A673 (cell line): ENCODE measurements around the gene ID3. TPM values are rescaled to one million over a fixed set of nuclear protein-coding genes. Genes with fewer than 3 reads are reported as not detected.

Experiments
- BruUV-seq: library from RNA; stranded (reverse); fragments of 400-500 nt; replicated peaks from 2 replicates; lab custom pipeline; 2021; lab: Mats Ljungman, UMichigan
- CTCF ChIA-PET: fragments of 300-600 bp; sonication (Branson Sonifier 250); formaldehyde crosslinking; loops from one replicate; lab custom pipeline; 2022; ENCODE audit warnings: antibody characterized with exemption; lab: Charles Lee
- POLR2A ChIA-PET: fragments of 300-600 bp; sonication (Branson Sonifier 250); formaldehyde crosslinking; loops from one replicate; lab custom pipeline; 2022; ENCODE audit warnings: antibody characterized with exemption; ENCODE audit not compliant: low non-redundant PET; lab: Charles Lee
- DNase-seq: peaks from one replicate; pipeline ENCODE4 v3.0.0-alpha.2; 2015; ENCODE audit warnings: low spot score
- H3K27ac ChIP-seq: fragments of 200-600 bp; sonication (generic); 2 replicates; pipeline ENCODE4 v1.5.1; 2016; ENCODE audit warnings: mixed run types, low read depth, mild to moderate bottlenecking, mixed read lengths, antibody characterized with exemption, low read length; ENCODE audit not compliant: poor library complexity, severe bottlenecking
- H3K27me3 ChIP-seq: fragments of 200-600 bp; sonication (generic); replicated peaks from 2 replicates; pipeline ENCODE4 v1.6.1; 2017; ENCODE audit warnings: mixed run types, low read depth, mild to moderate bottlenecking, mixed read lengths, antibody characterized with exemption, low read length; ENCODE audit not compliant: insufficient read depth, poor library complexity
- H3K36me3 ChIP-seq: fragments of 200-600 bp; sonication (generic); 2 replicates; pipeline ENCODE4 v1.6.1; 2016; ENCODE audit warnings: mixed run types, mild to moderate bottlenecking, mixed read lengths, antibody characterized with exemption, low read length; ENCODE audit not compliant: insufficient read depth, poor library complexity, severe bottlenecking
- H3K4me1 ChIP-seq: fragments of 200-600 bp; sonication (generic); 2 replicates; pipeline ENCODE4 v1.6.1; 2017; ENCODE audit warnings: mixed run types, mild to moderate bottlenecking, mixed read lengths, antibody characterized with exemption, low read length; ENCODE audit not compliant: insufficient read depth, poor library complexity, severe bottlenecking
- H3K4me3 ChIP-seq: fragments of 200-600 bp; sonication (generic); 2 replicates; pipeline ENCODE4 v1.5.1; 2016; ENCODE audit warnings: low read depth, mixed run types, mild to moderate bottlenecking, mixed read lengths, low read length; ENCODE audit not compliant: poor library complexity, severe bottlenecking
- H3K9me3 ChIP-seq: fragments of 200-600 bp; sonication (generic); 2 replicates; pipeline ENCODE4 v1.6.1; 2016; ENCODE audit warnings: mixed run types, low read depth, mild to moderate bottlenecking, mixed read lengths, antibody characterized with exemption, low read length; ENCODE audit not compliant: poor library complexity, severe bottlenecking
- CTCF ChIP-seq: fragments of 300-800, 200-600 bp; sonication (generic); conservative IDR thresholded peaks from 2 replicates; pipeline ENCODE4 v1.5.1; 2017; ENCODE audit warnings: low read depth, mild to moderate bottlenecking, antibody characterized with exemption, low read length, moderate library complexity, mixed read lengths
- EZH2 ChIP-seq: fragments of 200-600 bp; sonication (generic); IDR thresholded peaks from 2 replicates; pipeline ENCODE4 v1.6.1; 2017; ENCODE audit warnings: borderline replicate concordance, low read depth, mild to moderate bottlenecking, mixed read lengths, antibody characterized with exemption, low read length; ENCODE audit not compliant: poor library complexity, severe bottlenecking
- intact Hi-C: fragments of 100-400 bp; cut with micrococcal nuclease; formaldehyde crosslinking; loops from one replicate; pipeline ENCODE4 v1.10.0; 2022; ENCODE audit not compliant: unreplicated experiment
- total RNA-seq: library from RNA; stranded (reverse); gene quantifications from 2 replicates; pipeline ENCODE4 v1.2.3, GENCODE V29; 2021

The ID3 gene
- total RNA-seq, 1 experiment from 2014 or later = 140 TPM

- no TSS peak for BruUV-seq
- POLR2A ChIA-PET = no interaction called here
- TF ChIP-seq EZH2 (no peak), CTCF (no peak)
- H3K27me3 ChIP-seq = no peaks in the 10 kb centered on the region
- peaks cover 83% of the 10 kb centered on the region for H3K36me3 ChIP-seq
- no peaks in the 10 kb centered on the region for H3K4me1 ChIP-seq
- intact Hi-C loops = no loop called here
- CTCF ChIA-PET = no interaction called here
- no peak overlapping the region for H3K27ac ChIP-seq
- H3K4me3 ChIP-seq = no peak overlapping the region
- H3K9me3 ChIP-seq = no peaks in the 10 kb centered on the region
- no peak for DNase-seq
Measured at GRCh38 chr1:23514111-23514679, 45.1 kb downstream of the ID3 start.

- CTCF ChIA-PET = no interaction called here
- no peaks in the 10 kb centered on the region for H3K9me3 ChIP-seq
- H3K36me3 ChIP-seq = peaks cover 71% of the 10 kb centered on the region
- TF ChIP-seq EZH2 (no peak), CTCF (no peak)
- H3K4me1 ChIP-seq = no peaks in the 10 kb centered on the region
- intact Hi-C loops = no loop called here
- POLR2A ChIA-PET = no interaction called here
- H3K27ac ChIP-seq = no peak overlapping the region
- no peak overlapping the region for H3K4me3 ChIP-seq
- H3K27me3 ChIP-seq = no peaks in the 10 kb centered on the region
- no TSS peak for BruUV-seq
- DNase-seq = no peak
Measured at GRCh38 chr1:23509896-23510295, 49.4 kb downstream of the ID3 start.

Other genes with a start within 250 kb of the ID3 start
- gene HNRNPR, start 215.2 kb downstream of the ID3 start, total RNA-seq = 300 and 304 TPM in 2 replicates
- gene ZNF436, start 189.7 kb downstream of the ID3 start, total RNA-seq = 13.7 and 14.8 TPM in 2 replicates
- gene TCEA3, start 134.8 kb downstream of the ID3 start, total RNA-seq = 0.76 and 0.99 TPM in 2 replicates
- 7.8 and 13.8 TPM in 2 replicates for gene ASAP3, start 75.3 kb downstream of the ID3 start, total RNA-seq
- 45.0 and 46.1 TPM in 2 replicates for gene E2F2, start 28.3 kb downstream of the ID3 start, total RNA-seq
- gene RPL11, start 132.3 kb upstream of the ID3 start, total RNA-seq = 1,180 and 1,206 TPM in 2 replicates
- 66.3 and 69.8 TPM in 2 replicates for gene ELOA, start 184.0 kb upstream of the ID3 start, total RNA-seq
- gene PITHD1, start 218.9 kb upstream of the ID3 start, total RNA-seq = 63.8 and 78.9 TPM in 2 replicates
- 54.5 and 66.2 TPM in 2 replicates for gene LYPLA2, start 231.6 kb upstream of the ID3 start, total RNA-seq
- gene GALE, start 241.3 kb upstream of the ID3 start, total RNA-seq = 42.7 and 49.3 TPM in 2 replicates